HK-2 (cell line): ENCODE results near the gene ARHGAP29.

ENCODE experiments used
- DNase-seq: peaks from one replicate; pipeline ENCODE4 v3.0.0-alpha.2; 2018; ENCODE audit not compliant: unreplicated experiment

The ARHGAP29 gene

GRCh38 chr1:94234615-94235014, 2.8 kb downstream of the ARHGAP29 start:
- no peak for DNase-seq

- DNase-seq = no peak
These were observed 5.6 kb downstream of the ARHGAP29 start for GRCh38 chr1:94231746-94232145.

GRCh38 chr1:94230920-94231319, 6.5 kb downstream of the ARHGAP29 start:
- no peak for DNase-seq

- no peak for DNase-seq
These were observed 8.6 kb downstream of the ARHGAP29 start for GRCh38 chr1:94228640-94229375.

GRCh38 chr1:94227624-94228023, 9.8 kb downstream of the ARHGAP29 start:
- DNase-seq = no peak

- no peak for DNase-seq
These were observed 11.5 kb downstream of the ARHGAP29 start for GRCh38 chr1:94225845-94226244.

GRCh38 chr1:94218332-94218731, 19.1 kb downstream of the ARHGAP29 start:
- DNase-seq = no peak

- DNase-seq = no peak
These were observed 21.4 kb downstream of the ARHGAP29 start for GRCh38 chr1:94215955-94216354.

GRCh38 chr1:94209982-94210381, 27.4 kb downstream of the ARHGAP29 start:
- no peak for DNase-seq

GRCh38 chr1:94209425-94209824, 28.0 kb downstream of the ARHGAP29 start:
- DNase-seq = no peak

- no peak for DNase-seq
These were observed 29.7 kb downstream of the ARHGAP29 start for GRCh38 chr1:94207695-94208094.

- DNase-seq = no peak
These were observed 31.7 kb downstream of the ARHGAP29 start for GRCh38 chr1:94205639-94206038.

- no peak for DNase-seq
These were observed 35.1 kb downstream of the ARHGAP29 start for GRCh38 chr1:94202241-94202640.

- no peak for DNase-seq
These were observed 38.0 kb downstream of the ARHGAP29 start for GRCh38 chr1:94199398-94199797.

GRCh38 chr1:94194079-94194865, 43.1 kb downstream of the ARHGAP29 start:
- no peak for DNase-seq

- no peak for DNase-seq
These were observed 44.3 kb downstream of the ARHGAP29 start for GRCh38 chr1:94193128-94193527.

- DNase-seq = no peak
These were observed 46.2 kb downstream of the ARHGAP29 start for GRCh38 chr1:94191216-94191615.

GRCh38 chr1:94186946-94187345, 50.4 kb downstream of the ARHGAP29 start:
- DNase-seq = no peak

- DNase-seq = no peak
These were observed 54.1 kb downstream of the ARHGAP29 start for GRCh38 chr1:94183197-94183815.

- DNase-seq = no peak
These were observed 55.2 kb downstream of the ARHGAP29 start for GRCh38 chr1:94182191-94182590.

- DNase-seq = no peak
These were observed 56.7 kb downstream of the ARHGAP29 start for GRCh38 chr1:94180650-94181049.

GRCh38 chr1:94178901-94179300, 58.5 kb downstream of the ARHGAP29 start:
- no peak for DNase-seq

GRCh38 chr1:94169126-94169525, 68.3 kb downstream of the ARHGAP29 start:
- no peak for DNase-seq
